Measurements from ENCODE around the gene EML3. TPM values are rescaled to one million over a fixed set of nuclear protein-coding genes. Genes with fewer than 3 reads are reported as not detected.
"Not testable (repeated sequence)": the region's sequence is repeated elsewhere in the genome, so short reads cannot be mapped to it uniquely, and the experiment has no call there.

EML3 gene
- total RNA-seq, 1 donor from 2014 or later, result 40.2 TPM

GRCh38 chr11:62595124-62595523, 17.5 kb downstream of the EML3 start:
- no peak for DNase-seq

DNA sequence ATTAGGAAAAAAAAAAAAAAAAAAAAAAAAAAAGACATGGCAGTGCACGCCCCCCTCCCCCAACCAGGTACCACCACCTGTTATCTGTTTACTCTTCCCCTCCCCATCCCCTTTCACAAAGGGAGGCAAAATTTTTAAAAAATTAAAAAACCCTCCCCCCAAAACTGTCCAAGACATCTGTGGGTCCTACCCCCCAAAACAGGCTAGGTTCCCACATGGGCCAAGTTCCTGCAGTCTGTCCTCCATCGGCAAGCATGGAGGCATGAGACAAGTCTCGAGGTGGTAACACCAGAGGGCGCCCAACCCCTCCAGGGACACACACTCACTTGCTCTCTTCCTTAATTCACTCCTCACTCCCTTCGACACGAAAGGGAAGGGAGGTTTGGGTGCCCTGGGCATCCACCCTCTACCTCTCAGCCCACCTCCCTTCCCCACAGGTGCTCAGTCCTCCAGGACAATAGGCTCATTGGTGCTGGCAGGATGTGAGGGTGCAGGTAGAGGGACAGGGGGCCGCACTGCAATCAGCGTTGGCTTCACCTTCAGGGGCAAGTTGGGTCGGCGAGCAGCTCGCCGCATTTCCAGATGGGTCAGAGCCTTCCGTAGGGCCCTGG, 19.0 kb downstream of the EML3 start:
- peak; percentile 88 for DNase-seq

GRCh38 chr11:62592989-62593421, 19.6 kb downstream of the EML3 start:
- DNase-seq, result no peak

DNA sequence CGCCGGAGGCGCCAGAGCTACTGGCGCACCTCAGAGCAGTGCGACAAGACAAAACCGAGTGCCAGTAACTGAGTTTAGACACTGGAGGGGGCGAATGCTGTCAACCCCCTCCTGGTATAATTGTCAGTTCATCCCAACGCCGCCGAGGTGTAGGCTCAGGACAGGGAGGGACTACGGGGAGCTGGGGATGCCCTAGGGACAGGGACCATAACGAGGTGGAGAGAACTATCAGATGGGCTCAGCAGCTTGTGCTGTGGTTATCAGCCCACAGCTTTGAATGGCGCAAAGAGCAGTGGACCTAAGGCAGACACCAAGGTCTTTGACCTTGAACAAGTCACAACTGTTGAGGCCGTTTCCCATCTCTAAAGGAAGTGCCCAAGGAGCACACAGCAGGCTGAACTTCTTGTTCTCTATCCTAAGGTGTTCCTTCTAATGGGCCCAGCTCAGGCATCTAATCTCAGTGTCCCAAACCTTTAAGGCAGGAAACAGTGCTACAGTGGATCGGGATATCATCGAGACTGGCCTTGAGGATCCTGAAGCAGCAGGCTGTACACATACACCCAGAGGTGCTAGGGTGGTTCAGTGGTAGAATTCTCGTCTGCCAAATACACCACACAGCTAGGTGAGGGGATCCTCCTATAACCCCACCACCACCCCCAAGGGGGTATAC, 20.3 kb downstream of the EML3 start:
- DNase-seq, result no peak

- DNase-seq, result peak; percentile 100
Measured at GRCh38 chr11:62591448-62592145, 21.0 kb downstream of the EML3 start, which contains the start of gene TUT1. Gene TUT1 (minus strand): TSS chr11:62591523. CDS start chr11:62591485, 38 bp downstream.

DNA sequence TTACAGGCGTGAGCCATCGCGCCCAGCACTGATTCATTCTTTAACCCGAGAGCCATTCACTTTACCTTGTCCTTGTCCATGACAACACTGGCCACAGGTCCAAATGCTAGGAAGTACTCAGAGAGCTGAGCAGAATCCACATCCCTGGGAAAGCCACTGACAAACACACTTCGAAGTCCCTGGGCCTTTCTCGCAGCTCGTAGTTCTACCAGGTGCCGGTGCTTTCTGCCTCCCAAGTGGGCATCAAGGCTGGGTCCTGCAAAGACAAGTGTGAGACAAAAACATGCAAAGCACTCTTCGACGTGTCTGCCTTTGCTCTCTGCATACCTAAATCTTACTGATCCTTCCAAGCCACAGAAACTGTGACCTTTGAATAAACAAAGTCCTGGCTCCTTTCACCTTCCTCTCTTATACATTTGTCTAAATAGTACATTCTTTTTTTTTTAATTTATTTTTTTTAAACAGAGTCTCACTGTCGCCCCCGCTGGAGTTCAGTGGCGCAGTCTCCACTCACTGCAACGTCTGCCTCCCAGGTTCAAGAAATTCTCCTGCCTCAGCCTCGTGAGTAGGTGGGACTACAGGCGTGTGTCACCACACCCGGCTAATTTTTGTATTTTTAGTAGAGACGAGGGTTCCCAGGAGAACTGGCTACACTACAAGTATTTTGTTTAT, 23.5 kb downstream of the EML3 start:
- DNase-seq, result peak; percentile 67

DNA sequence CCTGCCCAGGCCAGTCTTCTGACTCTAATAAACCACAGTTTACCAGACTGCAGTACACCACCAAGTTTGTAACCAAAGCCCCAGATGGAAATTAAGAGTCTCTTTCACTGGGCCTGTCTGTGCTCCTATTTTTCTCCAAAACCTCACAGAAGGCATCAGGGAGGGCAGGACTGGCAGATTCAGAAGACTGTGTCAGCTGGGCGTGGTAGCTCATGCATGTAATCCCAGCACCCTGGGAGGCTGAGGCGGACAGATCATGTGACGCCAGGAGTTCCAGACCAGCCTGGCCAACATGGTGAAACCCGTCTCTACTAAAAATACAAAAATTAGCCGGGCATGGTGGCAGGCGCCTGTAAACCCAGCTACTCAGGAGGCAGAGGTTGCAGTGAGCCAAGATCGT, 27.2 kb downstream of the EML3 start:
- not testable (repeated sequence) for DNase-seq

- DNase-seq, result not testable (repeated sequence)
Measured at GRCh38 chr11:62581735-62582134, 30.8 kb downstream of the EML3 start.

- DNase-seq, result no peak
Measured at GRCh38 chr11:62580959-62581715, 31.4 kb downstream of the EML3 start.

DNA sequence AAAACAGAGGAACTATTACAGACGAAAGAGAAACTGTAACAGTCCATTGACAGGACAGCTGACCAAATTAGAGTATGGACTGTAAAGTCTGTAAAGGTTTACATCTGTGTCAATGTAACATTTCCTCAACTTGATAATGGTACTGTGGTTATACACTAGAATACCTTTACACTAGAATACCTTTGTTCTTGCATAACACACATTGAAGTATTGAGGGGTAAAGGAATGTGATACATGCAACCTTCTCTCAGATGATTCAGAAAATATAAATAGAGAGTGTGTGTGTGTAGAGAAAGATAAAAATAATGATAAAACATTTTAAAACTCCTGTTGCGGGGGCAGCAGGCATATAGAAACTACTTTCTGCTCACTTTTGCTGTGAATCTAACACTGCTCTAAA, 33.3 kb downstream of the EML3 start:
- no peak for DNase-seq

- DNase-seq, result no peak
Measured at GRCh38 chr11:62578541-62578940, 34.0 kb downstream of the EML3 start.

- DNase-seq, result peak; percentile 99
Measured at GRCh38 chr11:62577046-62577714, 35.4 kb downstream of the EML3 start.

GRCh38 chr11:62575837-62576236, 36.7 kb downstream of the EML3 start:
- no peak for DNase-seq

- DNase-seq, result peak; percentile 29
Measured at GRCh38 chr11:62575156-62575555, 37.4 kb downstream of the EML3 start.

DNA sequence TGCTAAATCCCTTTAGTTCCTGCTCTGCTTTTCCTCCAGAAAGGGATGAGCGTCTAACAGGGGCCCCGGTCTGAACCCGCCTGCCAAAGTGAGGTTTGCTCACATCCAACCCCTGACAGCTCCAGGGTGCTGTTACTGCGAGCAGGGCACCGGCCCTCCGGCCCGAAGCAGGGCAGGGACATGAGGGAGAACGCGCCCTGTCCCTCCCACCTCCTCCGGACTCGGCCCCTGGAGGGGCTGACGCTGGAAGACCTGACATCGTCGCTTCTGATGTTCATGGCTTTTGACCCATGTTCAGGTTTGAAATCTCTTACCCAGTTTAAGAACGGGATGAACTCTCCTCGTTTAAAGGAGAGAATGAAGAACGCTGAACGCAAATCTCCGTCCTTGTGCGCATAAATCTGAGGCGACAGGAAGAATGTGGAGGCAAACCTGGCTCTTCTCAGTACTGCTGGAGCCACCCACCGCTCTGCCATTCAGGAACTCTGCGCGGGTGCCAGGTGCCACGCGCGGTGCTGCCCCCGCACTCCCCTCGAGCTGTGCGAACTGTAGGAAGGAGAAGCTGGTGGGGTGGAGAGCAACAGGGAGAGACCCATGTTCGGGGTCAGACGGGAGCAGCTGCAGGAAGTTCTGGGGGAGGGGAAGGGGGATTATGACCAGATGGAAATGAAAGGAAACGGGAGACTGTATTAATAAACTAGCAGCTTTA, 38.1 kb downstream of the EML3 start:
- peak; percentile 61 for DNase-seq

- peak; percentile 100 for DNase-seq
Measured at GRCh38 chr11:62573592-62574362, 38.8 kb downstream of the EML3 start, which contains the start of gene EEF1G. Gene EEF1G (minus strand): TSS chr11:62573891. CDS start chr11:62573842, 49 bp downstream.

DNA sequence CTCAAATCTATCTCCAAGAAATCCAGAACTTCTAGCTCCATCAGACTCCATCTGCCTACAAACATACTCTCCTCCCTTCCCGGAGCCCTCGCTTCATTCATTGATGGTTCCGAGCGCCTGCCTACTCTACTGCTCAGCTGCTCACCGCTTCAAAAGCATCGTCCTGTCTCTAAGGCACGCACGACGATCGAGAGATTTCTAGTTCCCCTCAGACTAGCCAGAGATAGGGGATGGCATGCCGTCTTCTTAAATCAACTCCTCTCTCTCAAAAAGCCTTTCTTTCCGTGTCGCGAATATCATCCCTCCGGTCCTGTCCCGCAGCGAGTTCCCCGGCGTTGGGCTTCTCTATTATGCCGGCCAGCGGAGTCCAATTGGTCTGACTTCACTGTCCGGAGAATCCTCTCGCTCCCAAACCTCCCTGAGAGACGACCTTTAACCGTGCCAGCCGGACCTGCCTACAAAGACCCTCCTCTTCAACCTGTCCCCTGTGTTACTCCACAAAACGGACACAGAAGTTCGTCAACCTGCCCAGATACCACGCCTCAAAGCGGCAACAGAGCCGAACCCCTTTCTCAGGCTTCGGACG, 39.5 kb downstream of the EML3 start:
- peak; percentile 45 for DNase-seq

DNA sequence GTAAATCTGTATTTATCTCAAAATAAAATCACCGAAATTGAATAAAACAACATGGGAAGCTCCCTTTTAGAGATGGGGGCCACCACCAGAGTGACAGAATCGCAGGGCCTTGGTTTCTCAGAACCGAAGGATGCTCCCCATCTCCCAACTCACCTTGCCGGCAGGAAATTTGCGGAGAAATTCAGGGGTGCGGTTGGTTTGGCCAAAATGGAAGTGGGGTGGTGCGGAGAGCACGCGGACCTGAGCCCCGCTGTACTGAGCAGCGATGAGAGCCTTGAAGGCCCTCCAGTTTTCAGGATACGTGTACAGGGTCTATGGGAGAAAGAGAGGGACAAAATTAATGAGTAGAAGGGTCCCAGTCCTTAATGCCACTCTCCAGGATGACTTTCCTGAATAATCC, 40.1 kb downstream of the EML3 start:
- DNase-seq, result no peak

GRCh38 chr11:62571493-62571892, 41.1 kb downstream of the EML3 start:
- not testable (repeated sequence) for DNase-seq

GRCh38 chr11:62570903-62571302, 41.7 kb downstream of the EML3 start:
- not testable (repeated sequence) for DNase-seq
